Measurements from ENCODE around the gene PCNA. TPM values are rescaled to one million over a fixed set of nuclear protein-coding genes. Genes with fewer than 3 reads are reported as not detected.
A peak's percentile ranks its signal among the peaks of the same experiment; 100 is the strongest.

PCNA gene
- total and polyA plus RNA-seq, 2 donors (not counting 1 experiment from before 2014, with no cell fraction given), result 31.7 to 73.4 TPM

- Histone ChIP-seq H3K27me3 (replicated peaks in 1 of 4; ENCODE audit: control extremely low read depth in 1 of 4, control insufficient read depth in 3 of 4, insufficient read depth in 4 of 4, low read length in 3 of 4) (no peaks in the 10 kb centered on the region), H3K4me2 (replicated peaks; ENCODE audit: low read depth, low read length, poor library complexity, severe bottlenecking) (peak overlapping the region; percentile 87), H3K9me3 (ENCODE audit: control extremely low read depth in 1 of 3, control insufficient read depth in 2 of 3, insufficient read depth in 1 of 3, low read length in 2 of 3) (no peaks in the 10 kb centered on the region), H3K27ac (ENCODE audit: low read length in 2 of 2) (peak overlapping the region; percentile 87 to 90), H3K9ac (ENCODE audit: low read length) (peak overlapping the region; percentile 75), H3K4me1 (ENCODE audit: control insufficient read depth in 2 of 2, insufficient read depth in 2 of 2, low read length in 2 of 2) (peaks cover 17 to 20% of the 10 kb centered on the region in 2 donors), H3K36me3 (replicated peaks in 1 of 2; ENCODE audit: control extremely low read depth in 1 of 2, control insufficient read depth in 1 of 2, extremely low read depth in 1 of 2, insufficient read depth in 2 of 2, low read length in 1 of 2) (peaks cover 3 to 48% of the 10 kb centered on the region in 2 experiments), H4K20me1 (ENCODE audit: control insufficient read depth, insufficient read depth, low read length, poor library complexity, severe bottlenecking) (peaks cover 14% of the 10 kb centered on the region), H2AFZ (ENCODE audit: insufficient read depth, low read depth, low read length, poor library complexity, severe bottlenecking) (peak overlapping the region; percentile 99), H3K79me2 (ENCODE audit: control insufficient read depth, insufficient read depth, low read length) (peaks cover 38% of the 10 kb centered on the region), H3K4me3 (ENCODE audit: control extremely low read depth in 1 of 5, extremely low read depth in 1 of 5, insufficient read depth in 1 of 5, low read depth in 2 of 5, low read length in 4 of 5) (peak overlapping the region; percentile 32 to 96 (median 69))
- ChIA-PET CTCF (no interaction called here), POLR2A (no interaction called here)
- ATAC-seq (ENCODE audit: low read depth), result no peak
- Mint-ChIP-seq H3K9me3 (ENCODE audit: insufficient read depth) (no peaks in the 10 kb centered on the region), H3K27me3 (no peaks in the 10 kb centered on the region), H3K4me1 (peaks cover 21% of the 10 kb centered on the region), H3K4me3 (peak overlapping the region; percentile 90), H3K27ac (peak overlapping the region; percentile 88)
- intact Hi-C loops (cut with micrococcal nuclease), result no loop called here
- no peak for DNase-seq
- TF ChIP-seq EZH2 (IDR thresholded peaks at IDR 0.05; ENCODE audit: borderline replicate concordance, insufficient read depth, low read depth, low read length, poor library complexity, severe bottlenecking) (no peak), CTCF (IDR thresholded peaks at IDR 0.05) (no peak)
- WGBS (ENCODE audit: insufficient coverage), result no CpG with 5 or more reads among the region's 3 CpGs
Measured at GRCh38 chr20:5113615-5113986, 6.2 kb downstream of the PCNA start.

DNA sequence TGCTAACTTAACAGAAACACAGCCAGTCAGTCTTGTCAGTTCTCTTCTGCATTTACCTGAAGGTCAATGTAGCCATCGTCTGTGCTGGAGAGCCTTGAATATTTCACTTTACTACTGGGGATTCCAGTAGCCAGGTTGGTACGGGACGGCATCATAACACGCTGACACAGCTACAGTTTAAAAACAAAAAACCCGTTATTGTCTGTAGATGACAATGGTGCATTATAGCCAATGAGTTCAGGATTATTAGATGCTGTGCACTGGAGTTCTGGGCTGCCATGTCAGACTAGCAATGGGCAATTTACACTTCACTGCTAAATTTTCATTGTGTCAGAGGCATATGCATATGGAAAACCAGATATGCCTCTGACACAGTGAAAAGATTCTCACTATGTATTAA lies 10.5 kb downstream of the PCNA start:
- no peak for ATAC-seq (ENCODE audit: low read depth)
- no peaks in the 10 kb centered on the region for H3K9me3 Mint-ChIP-seq (ENCODE audit: insufficient read depth)

More for the DNA sequence above, 10.5 kb downstream of the PCNA start:
- Histone ChIP-seq H3K4me3 (ENCODE audit: control extremely low read depth in 1 of 5, extremely low read depth in 1 of 5, insufficient read depth in 1 of 5, low read depth in 2 of 5, low read length in 4 of 5) (no peak overlapping the region), H3K9ac (ENCODE audit: low read length) (no peak overlapping the region), H3K9me3 (ENCODE audit: control extremely low read depth in 1 of 3, control insufficient read depth in 2 of 3, insufficient read depth in 1 of 3, low read length in 2 of 3) (no peaks in the 10 kb centered on the region), H4K20me1 (ENCODE audit: control insufficient read depth, insufficient read depth, low read length, poor library complexity, severe bottlenecking) (no peaks in the 10 kb centered on the region), H3K36me3 (replicated peaks in 1 of 2; ENCODE audit: control extremely low read depth in 1 of 2, control insufficient read depth in 1 of 2, extremely low read depth in 1 of 2, insufficient read depth in 2 of 2, low read length in 1 of 2) (peaks cover 1 to 53% of the 10 kb centered on the region in 2 experiments), H3K4me1 (ENCODE audit: control insufficient read depth in 2 of 2, insufficient read depth in 2 of 2, low read length in 2 of 2) (peaks cover 11 to 14% of the 10 kb centered on the region in 2 donors), H3K27ac (ENCODE audit: low read length in 2 of 2) (no peak overlapping the region), H3K4me2 (replicated peaks; ENCODE audit: low read depth, low read length, poor library complexity, severe bottlenecking) (no peak overlapping the region), H3K27me3 (replicated peaks in 1 of 4; ENCODE audit: control extremely low read depth in 1 of 4, control insufficient read depth in 3 of 4, insufficient read depth in 4 of 4, low read length in 3 of 4) (no peaks in the 10 kb centered on the region), H2AFZ (ENCODE audit: insufficient read depth, low read depth, low read length, poor library complexity, severe bottlenecking) (no peak overlapping the region), H3K79me2 (ENCODE audit: control insufficient read depth, insufficient read depth, low read length) (peaks cover 15% of the 10 kb centered on the region)
- no peak for TF ChIP-seq CTCF (IDR thresholded peaks at IDR 0.05)
- no peak for TF ChIP-seq EZH2 (IDR thresholded peaks at IDR 0.05; ENCODE audit: borderline replicate concordance, insufficient read depth, low read depth, low read length, poor library complexity, severe bottlenecking)
- intact Hi-C loops (cut with micrococcal nuclease), result no loop called here
- ChIA-PET CTCF (no interaction called here), POLR2A (no interaction called here)
- no peak for DNase-seq
- Mint-ChIP-seq H3K4me1 (peaks cover 13% of the 10 kb centered on the region), H3K4me3 (no peak overlapping the region), H3K27ac (no peak overlapping the region), H3K27me3 (no peaks in the 10 kb centered on the region)
- WGBS (ENCODE audit: insufficient coverage), result 70% methylated on average over 1 of the region's 5 CpGs

All from B cell (primary cell).